ENCODE data around the gene AGPAT2.
A peak's percentile ranks its signal among the peaks of the same experiment; 100 is the strongest.

Gene AGPAT2

GRCh38 chr9:136626740-136627642 lies 60.3 kb downstream of the AGPAT2 start:
- peak; percentile 60 for TF ChIP-seq CTCF (conservative IDR thresholded peaks at IDR 0.05; ENCODE audit: low read depth)
- H3K27ac ChIP-seq, result peak overlapping the region; percentile 100
- ChIA-PET CTCF (interaction anchor here (0.5 to 8.3 kb wide), 11 partner anchors 17 to 1113 kb away, joined by 3 to 232 read pairs (median 5); no protein-coding TSS in a partner anchor), POLR2A (ENCODE audit: low non-redundant PET) (interaction anchor here (0.8 kb wide), 1 partner anchor 143 kb away, joined by 3 read pairs; no protein-coding TSS in a partner anchor)
- DNase-seq (ENCODE audit: low spot score), result peak; percentile 66

- peak overlapping the region; percentile 100 for H3K27ac ChIP-seq
- POLR2A ChIA-PET (ENCODE audit: low non-redundant PET), result interaction anchor here (0.8 to 1.3 kb wide), 4 partner anchors 70 to 142 kb away, joined by 3 to 6 read pairs (median 4); no protein-coding TSS in a partner anchor
Observed at GRCh38 chr9:136626066-136626725, 61.1 kb downstream of the AGPAT2 start.

GRCh38 chr9:136625101-136626065 lies 61.9 kb downstream of the AGPAT2 start:
- peak; percentile 88 for TF ChIP-seq CTCF (conservative IDR thresholded peaks at IDR 0.05; ENCODE audit: low read depth)
- POLR2A ChIA-PET (ENCODE audit: low non-redundant PET), result interaction anchor here (0.6 to 1.3 kb wide), 4 partner anchors 69 to 139 kb away, joined by 3 to 6 read pairs (median 4); no protein-coding TSS in a partner anchor
- peak; percentile 88 for DNase-seq (ENCODE audit: low spot score)
- CTCF ChIA-PET, result interaction anchor here (0.6 to 8.3 kb wide), 16 partner anchors 19 to 138 kb away, joined by 3 to 232 read pairs (median 4); partner anchors contain the start of gene AGPAT2
- peak overlapping the region; percentile 100 for H3K27ac ChIP-seq

More at GRCh38 chr9:136626066-136626725, 61.1 kb downstream of the AGPAT2 start:
- no peak for DNase-seq (ENCODE audit: low spot score)
- CTCF ChIA-PET, result interaction anchor here (0.6 to 8.3 kb wide), 10 partner anchors 18 to 139 kb away, joined by 3 to 232 read pairs (median 6); no protein-coding TSS in a partner anchor
- no peak for TF ChIP-seq CTCF (conservative IDR thresholded peaks at IDR 0.05; ENCODE audit: low read depth)

- CTCF ChIA-PET, result interaction anchor here (0.6 to 8.3 kb wide), 10 partner anchors 14 to 137 kb away, joined by 3 to 232 read pairs (median 5); no protein-coding TSS in a partner anchor
- H3K27ac ChIP-seq, result peak overlapping the region; percentile 100
- POLR2A ChIA-PET (ENCODE audit: low non-redundant PET), result interaction anchor here (0.6 to 2.0 kb wide), 5 partner anchors 14 to 108 kb away, joined by 3 to 6 read pairs (median 4); no protein-coding TSS in a partner anchor
- no peak for TF ChIP-seq CTCF (conservative IDR thresholded peaks at IDR 0.05; ENCODE audit: low read depth)
- peak; percentile 94 for DNase-seq (ENCODE audit: low spot score)
Observed at GRCh38 chr9:136624184-136624951, 62.9 kb downstream of the AGPAT2 start.

- ChIA-PET POLR2A (ENCODE audit: low non-redundant PET) (interaction anchor here (0.6 to 2.0 kb wide), 4 partner anchors 14 to 82 kb away, joined by 4 to 6 read pairs (median 4); no protein-coding TSS in a partner anchor), CTCF (interaction anchor here (0.6 to 8.3 kb wide), 7 partner anchors 14 to 136 kb away, joined by 3 to 232 read pairs (median 5); no protein-coding TSS in a partner anchor)
- DNase-seq (ENCODE audit: low spot score), result peak; percentile 100
- peak overlapping the region; percentile 100 for H3K27ac ChIP-seq
- TF ChIP-seq CTCF (conservative IDR thresholded peaks at IDR 0.05; ENCODE audit: low read depth), result no peak
Observed at GRCh38 chr9:136623842-136624183, 63.4 kb downstream of the AGPAT2 start.

Data from RWPE1 (cell line).